Fibroblast of skin of right biceps (primary cell): ENCODE data around the gene TMCO1.
"Not testable (repeated sequence)": the region's sequence is repeated elsewhere in the genome, so short reads cannot be mapped to it uniquely, and the experiment has no call there.

Source experiments
- DNase-seq: peaks from one replicate; pipeline ENCODE4 v3.0.0-alpha.2; 2013

Gene TMCO1

DNA sequence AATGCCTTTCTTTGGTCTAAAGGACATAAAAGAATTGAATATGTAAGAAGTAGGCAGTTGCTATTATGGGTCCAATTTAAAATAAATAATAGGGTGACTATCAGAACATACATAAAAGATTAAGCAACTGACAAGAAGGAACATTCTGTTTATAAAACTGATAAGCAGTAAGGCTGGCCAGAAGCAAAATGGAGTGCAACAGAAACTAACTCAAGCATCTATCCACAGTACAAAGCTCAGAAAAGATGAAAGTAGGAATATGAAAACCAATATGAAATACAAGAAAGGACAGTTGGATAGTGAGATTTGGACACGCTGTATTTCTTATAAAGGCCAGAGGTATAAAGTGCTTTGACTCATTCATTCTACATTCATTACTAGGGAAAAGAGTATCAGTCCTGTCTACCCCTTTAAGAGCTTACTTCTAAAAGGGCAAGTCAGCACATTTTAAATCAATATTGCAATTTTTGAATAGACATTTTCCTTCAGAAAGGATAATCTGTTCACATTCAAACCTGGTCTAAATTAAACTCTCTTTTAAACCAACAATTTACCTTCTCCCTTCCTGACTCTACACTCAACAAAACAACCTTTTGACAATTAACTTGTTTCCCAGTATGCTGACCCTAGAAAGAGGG lies 84.7 kb downstream of the TMCO1 start:
- no peak for DNase-seq

- DNase-seq, result not testable (repeated sequence)
Measured at GRCh38 chr1:165680773-165681172, 87.9 kb downstream of the TMCO1 start.

DNA sequence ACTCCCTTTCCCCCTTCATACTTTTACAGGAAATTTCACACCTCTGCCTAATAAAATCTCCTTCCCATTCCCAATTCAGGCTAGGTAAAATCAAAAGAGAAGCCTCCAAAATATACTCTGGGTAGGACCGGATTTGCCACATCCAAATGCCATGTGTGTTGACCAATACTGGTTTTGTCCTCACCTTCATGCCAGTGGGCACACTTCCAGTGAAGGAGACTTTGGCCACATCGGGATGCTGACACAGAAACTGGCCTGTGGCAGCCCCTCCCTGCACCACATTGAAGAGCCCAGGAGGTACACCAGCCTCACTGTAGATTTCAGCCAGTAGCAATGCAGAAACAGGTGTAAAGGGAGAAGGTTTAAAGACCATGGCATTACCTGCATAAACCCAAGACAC lies 88.4 kb downstream of the TMCO1 start:
- DNase-seq, result no peak

DNA sequence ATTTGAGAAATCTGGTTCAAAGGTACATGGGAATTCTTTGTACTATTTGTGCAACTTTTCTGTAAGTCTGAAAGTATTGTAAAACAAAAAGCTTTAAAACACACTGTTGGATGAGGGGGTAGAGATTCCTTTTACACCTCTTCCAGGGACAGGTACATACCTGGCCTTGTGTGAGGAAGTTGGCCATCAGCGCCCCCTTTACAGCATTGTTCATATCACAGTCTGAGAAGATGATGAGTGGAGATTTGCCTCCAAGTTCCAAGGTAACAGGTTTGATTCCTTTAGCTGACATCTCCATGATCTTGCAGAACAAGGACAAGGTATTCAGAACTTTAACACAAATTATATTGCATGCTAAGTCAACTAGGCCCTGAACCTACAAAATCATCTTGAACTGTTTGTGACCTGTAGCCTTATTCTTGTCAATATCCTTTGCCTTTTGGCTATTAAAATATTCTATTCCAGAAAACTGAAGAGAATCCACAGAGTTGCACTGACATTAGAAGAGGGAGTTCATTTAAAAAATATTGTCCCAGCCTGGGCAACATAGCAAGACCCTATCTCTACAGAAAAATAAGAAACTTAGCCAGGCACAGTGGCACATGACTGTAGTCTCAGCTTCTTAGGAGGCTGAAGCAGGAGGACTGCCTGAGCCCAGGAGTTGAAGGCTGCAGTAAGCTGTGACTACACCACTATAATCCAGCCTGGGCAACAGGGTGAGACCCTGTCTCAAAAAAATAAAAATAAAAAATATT lies 89.2 kb downstream of the TMCO1 start:
- DNase-seq, result no peak

DNA sequence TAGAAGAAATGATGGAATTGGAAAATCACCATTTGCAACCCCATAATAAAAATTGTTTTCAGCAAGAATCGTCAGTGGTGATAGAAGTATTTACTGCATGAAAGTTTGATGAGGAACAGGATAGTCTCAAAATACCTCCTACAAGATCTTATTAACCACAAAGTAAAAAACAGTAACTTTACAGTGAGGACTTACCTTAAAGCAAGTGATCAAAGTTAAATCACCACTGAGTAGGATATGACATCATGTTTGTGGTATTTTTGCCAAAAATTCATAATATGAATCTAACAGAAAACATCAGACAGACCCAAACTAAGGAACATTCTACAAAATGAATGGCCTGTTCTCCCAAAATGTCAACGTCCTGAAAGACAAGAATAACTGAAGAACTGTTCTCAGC lies 90.2 kb downstream of the TMCO1 start:
- no peak for DNase-seq
